HCT116 (cell line): Measurements from ENCODE around the gene SMS.

Experiments used
- CTCF ChIP-seq, 3 experiments: fragments of 200-600 bp in 1 of 3; sonication (generic) in 1 of 3; IDR thresholded peaks in 2 of 3; conservative IDR thresholded peaks in 1 of 3; 2 replicates each; pipeline ENCODE4 v1.5.1; 2012 to 2017; ENCODE audit warnings: low read depth in 2 of 3, low read length in 2 of 3, antibody characterized with exemption in 1 of 3, borderline replicate concordance in 1 of 3, control low read depth in 1 of 3, mild to moderate bottlenecking in 1 of 3, mixed read lengths in 1 of 3, mixed run types in 1 of 3, moderate library complexity in 1 of 3; ENCODE audit not compliant: insufficient read depth in 1 of 3
- SRF ChIP-seq: IDR thresholded peaks from 2 replicates; pipeline ENCODE4 v1.6.1; 2012; ENCODE audit warnings: low read depth

GRCh38 chrX:21956783-21957182, 16.3 kb downstream of the SMS start:
- no peak for TF ChIP-seq CTCF (IDR thresholded peaks at IDR 0.05 in 2 of 3, conservative IDR thresholded peaks at IDR 0.05 in 1 of 3; ENCODE audit: borderline replicate concordance in 1 of 3, insufficient read depth in 1 of 3, low read depth in 2 of 3, low read length in 2 of 3)
- TF ChIP-seq SRF, result no peak
